Upper lobe of left lung (tissue), 6 donors: ENCODE data around the gene FKBP9. TPM values are rescaled to one million over a fixed set of nuclear protein-coding genes. Genes with fewer than 3 reads are reported as not detected.

Experiments
- ATAC-seq, 2 donors: fragments of 200-7000 bp; cut with Tn5 transposase; one replicate each; pipeline ENCODE4 v1.9.1; 2022; ENCODE audit warnings: mild to moderate bottlenecking in 2 of 2, moderate library complexity in 2 of 2; ENCODE audit not compliant: low FRiP score in 2 of 2
- DNase-seq, 2 donors: peaks; one replicate each; pipeline ENCODE4 v3.0.0-alpha.2; 2019 to 2020
- H3K27ac ChIP-seq, 4 donors: fragments of 200-600 bp; sonication (generic); one replicate each; pipeline ENCODE4 v1.5.1; 2016 to 2019
- H3K27me3 ChIP-seq, 4 donors: fragments of 200-600 bp; sonication (generic); one replicate each; pipeline ENCODE4 v1.5.1; 2017 to 2019
- H3K36me3 ChIP-seq, 4 donors: fragments of 200-600 bp; sonication (generic); one replicate each; pipeline ENCODE4 v1.5.1; 2016 to 2019
- H3K4me1 ChIP-seq, 4 donors: fragments of 200-600 bp; sonication (generic); one replicate each; pipeline ENCODE4 v1.5.1; 2018 to 2019
- H3K4me3 ChIP-seq, 4 donors: fragments of 200-600 bp; sonication (generic); one replicate each; pipeline ENCODE4 v1.5.1; 2017 to 2019; ENCODE audit warnings: mild to moderate bottlenecking in 2 of 4, moderate library complexity in 1 of 4
- H3K9me3 ChIP-seq, 4 donors: fragments of 200-600 bp; sonication (generic); one replicate each; pipeline ENCODE4 v1.5.1; 2018 to 2019
- CTCF ChIP-seq, 6 experiments: fragments of 450-650 bp in 4 of 6; fragments of 200-600 bp in 2 of 6; sonication (generic) in 2 of 6; IDR thresholded peaks; one replicate each; pipeline ENCODE4 v1.5.1; 2016 to 2019; ENCODE audit warnings: antibody characterized with exemption in 6 of 6
- EP300 ChIP-seq, 4 donors: sonication (generic); formaldehyde crosslinking; IDR thresholded peaks; one replicate each; pipeline ENCODE4 v1.5.1; 2017; ENCODE audit warnings: antibody characterized with exemption in 4 of 4, control low read depth in 2 of 4
- POLR2A ChIP-seq, 4 donors: fragments of 450-650 bp; IDR thresholded peaks; one replicate each; pipeline ENCODE4 v1.5.1; 2016 to 2017; ENCODE audit warnings: antibody characterized with exemption in 4 of 4, mild to moderate bottlenecking in 2 of 4
- POLR2AphosphoS5 ChIP-seq, 2 donors: sonication (generic); formaldehyde crosslinking; IDR thresholded peaks; one replicate each; pipeline ENCODE4 v1.5.1; 2017; ENCODE audit warnings: antibody characterized with exemption in 2 of 2
- WGBS, 2 donors: methylation state at CpG; one replicate each; pipeline ENCODE4 v1.1.5; 2017 to 2018; 5-methylcytosine and 5-hydroxymethylcytosine counted together
- total RNA-seq, 6 donors: library from RNA; depleted of rRNA in 4 of 6; stranded (reverse); fragments of >200 nt in 4 of 6; gene quantifications; one replicate each; pipeline versions ENCODE4 v1.1.0 to v1.2.1, GENCODE V29; 2016 to 2021
- donor health status: DM: no; HTN: no; CAD: no; lungs with moderate emphysema.
- donor health status: DM: no; HTN: yes; CAD: no; lungs with severe emphysema.

FKBP9 gene
- total RNA-seq, 6 donors from 2014 or later, result 117 to 262 (median 136) TPM

- no peaks in the 10 kb centered on the region for H3K9me3 ChIP-seq
- no peak for TF ChIP-seq EP300 (IDR thresholded peaks at IDR 0.05)
- WGBS, 2 donors, result 94 to 97% methylated on average over 2 of the region's 2 CpGs
- ATAC-seq (no peak), DNase-seq (no peak)
- H3K4me3 ChIP-seq, result no peak overlapping the region
- H3K27me3 ChIP-seq, result no peaks in the 10 kb centered on the region
- no peaks in the 10 kb centered on the region for H3K4me1 ChIP-seq
- peaks cover 6 to 36% (median 15%) of the 10 kb centered on the region in 4 donors for H3K36me3 ChIP-seq
- no peak overlapping the region for H3K27ac ChIP-seq
Observed at GRCh38 chr7:33009734-33010133, 52.5 kb downstream of the FKBP9 start.

- H3K9me3 ChIP-seq, result no peaks in the 10 kb centered on the region
- ATAC-seq (no peak), DNase-seq (no peak)
- no peak overlapping the region for H3K27ac ChIP-seq
- no peak overlapping the region for H3K4me3 ChIP-seq
- H3K27me3 ChIP-seq, result no peaks in the 10 kb centered on the region
- H3K36me3 ChIP-seq, result peaks cover 12 to 51% (median 26%) of the 10 kb centered on the region in 4 donors
- TF ChIP-seq EP300 (IDR thresholded peaks at IDR 0.05), result no peak
- TF ChIP-seq POLR2AphosphoS5 (IDR thresholded peaks at IDR 0.05), result no peak
- TF ChIP-seq POLR2A (IDR thresholded peaks at IDR 0.05), result no peak
- no peak for TF ChIP-seq CTCF (IDR thresholded peaks at IDR 0.05)
- no peaks in the 10 kb centered on the region for H3K4me1 ChIP-seq
Observed at GRCh38 chr7:33012364-33012763, 55.1 kb downstream of the FKBP9 start.

- ATAC-seq, result no peak
- DNase-seq, result no peak
- TF ChIP-seq CTCF (IDR thresholded peaks at IDR 0.05) (no peak), POLR2A (IDR thresholded peaks at IDR 0.05) (no peak), POLR2AphosphoS5 (IDR thresholded peaks at IDR 0.05) (no peak), EP300 (IDR thresholded peaks at IDR 0.05) (no peak)
- H3K9me3 ChIP-seq, result no peaks in the 10 kb centered on the region
- no peaks in the 10 kb centered on the region for H3K4me1 ChIP-seq
- no peak overlapping the region for H3K4me3 ChIP-seq
- no peaks in the 10 kb centered on the region for H3K27me3 ChIP-seq
- WGBS, 2 donors, result 89 to 92% methylated on average over 4 of the region's 4 CpGs
- H3K36me3 ChIP-seq, result peaks cover 7 to 75% (median 8%) of the 10 kb centered on the region in 4 donors
- no peak overlapping the region for H3K27ac ChIP-seq
Observed at GRCh38 chr7:33024189-33024757, 67.0 kb downstream of the FKBP9 start.

- no peaks in the 10 kb centered on the region for H3K36me3 ChIP-seq
- no peak for DNase-seq
- H3K4me1 ChIP-seq, result peaks cover 15 to 23% (median 20%) of the 10 kb centered on the region in 4 donors
- H3K27me3 ChIP-seq, result no peaks in the 10 kb centered on the region
- no peak for TF ChIP-seq POLR2AphosphoS5 (IDR thresholded peaks at IDR 0.05)
- H3K4me3 ChIP-seq, result no peak overlapping the region
- 87 to 96% methylated on average over 2 of the region's 2 CpGs for WGBS, 2 donors
- ATAC-seq, result no peak
- no peak overlapping the region for H3K27ac ChIP-seq
- H3K9me3 ChIP-seq, result no peaks in the 10 kb centered on the region
Observed at GRCh38 chr7:33035776-33036175, 78.5 kb downstream of the FKBP9 start.

- TF ChIP-seq EP300 (IDR thresholded peaks at IDR 0.05) (no peak), CTCF (IDR thresholded peaks at IDR 0.05) (no peak), POLR2A (IDR thresholded peaks at IDR 0.05) (no peak), POLR2AphosphoS5 (IDR thresholded peaks at IDR 0.05) (no peak)
- H3K27me3 ChIP-seq, result no peaks in the 10 kb centered on the region
- 21 to 35% methylated on average over 2 of the region's 2 CpGs for WGBS, 2 donors
- ATAC-seq (no peak), DNase-seq (no peak)
- peak overlapping the region in 3 of 4 donors; percentile 12 to 83 (median 20) for H3K27ac ChIP-seq
- peak overlapping the region in 2 of 4 donors; percentile 48 to 50 for H3K4me3 ChIP-seq
- H3K9me3 ChIP-seq, result no peaks in the 10 kb centered on the region
- H3K4me1 ChIP-seq, result peaks cover 25 to 40% (median 34%) of the 10 kb centered on the region in 4 donors
- no peaks in the 10 kb centered on the region for H3K36me3 ChIP-seq
Observed at GRCh38 chr7:33038639-33039038, 81.4 kb downstream of the FKBP9 start.

GRCh38 chr7:33039257-33039902 lies 82.1 kb downstream of the FKBP9 start:
- peaks cover 31 to 48% (median 41%) of the 10 kb centered on the region in 4 donors for H3K4me1 ChIP-seq
- 8 to 15% methylated on average over 5 of the region's 5 CpGs for WGBS, 2 donors
- DNase-seq, result no peak
- peak in 1 of 2 donors; percentile 58 for ATAC-seq
- peak overlapping the region; percentile 60 to 83 (median 68) for H3K27ac ChIP-seq
- TF ChIP-seq CTCF (IDR thresholded peaks at IDR 0.05) (no peak), EP300 (IDR thresholded peaks at IDR 0.05) (no peak), POLR2A (IDR thresholded peaks at IDR 0.05) (no peak), POLR2AphosphoS5 (IDR thresholded peaks at IDR 0.05) (no peak)
- H3K4me3 ChIP-seq, result peak overlapping the region; percentile 10 to 50 (median 42)
- no peaks in the 10 kb centered on the region for H3K36me3 ChIP-seq
- H3K27me3 ChIP-seq, result no peaks in the 10 kb centered on the region
- H3K9me3 ChIP-seq, result no peaks in the 10 kb centered on the region
